DOHH2 (cell line): Measurements from ENCODE around the gene HOMER3.

Experiments used
- CTCF ChIP-seq: fragments of 200-600 bp; sonication (generic); IDR thresholded peaks from one replicate; pipeline ENCODE4 v1.5.1; 2014; ENCODE audit warnings: antibody characterized with exemption, mild to moderate bottlenecking, low read depth, low read length; ENCODE audit not compliant: poor library complexity, severe bottlenecking
- EZH2phosphoT487 ChIP-seq: fragments of 200-600 bp; sonication (generic); IDR thresholded peaks from 2 replicates; pipeline ENCODE4 v1.6.1; 2017; ENCODE audit warnings: borderline replicate concordance, mild to moderate bottlenecking, antibody characterized with exemption, low read length, moderate library complexity, mixed read lengths

GRCh38 chr19:18879579-18880373 lies 61.2 kb downstream of the HOMER3 start:
- no peak for TF ChIP-seq EZH2phosphoT487
- TF ChIP-seq CTCF: no peak
